Posterior cingulate gyrus (tissue), 11 donors: ENCODE results near the gene USP44.

ENCODE experiments used
- DNase-seq, 10 donors: peaks; one replicate each; pipeline versions ENCODE4 v3.0.0 to v3.0.0-alpha.2; 2020 to 2021; ENCODE audit warnings: mixed read lengths in 3 of 10
- intact Hi-C: fragments of 100-400 bp; cut with DNase I; formaldehyde crosslinking; loops from one replicate; pipeline ENCODE4 v1.15.1; 2023

Gene USP44

DNA sequence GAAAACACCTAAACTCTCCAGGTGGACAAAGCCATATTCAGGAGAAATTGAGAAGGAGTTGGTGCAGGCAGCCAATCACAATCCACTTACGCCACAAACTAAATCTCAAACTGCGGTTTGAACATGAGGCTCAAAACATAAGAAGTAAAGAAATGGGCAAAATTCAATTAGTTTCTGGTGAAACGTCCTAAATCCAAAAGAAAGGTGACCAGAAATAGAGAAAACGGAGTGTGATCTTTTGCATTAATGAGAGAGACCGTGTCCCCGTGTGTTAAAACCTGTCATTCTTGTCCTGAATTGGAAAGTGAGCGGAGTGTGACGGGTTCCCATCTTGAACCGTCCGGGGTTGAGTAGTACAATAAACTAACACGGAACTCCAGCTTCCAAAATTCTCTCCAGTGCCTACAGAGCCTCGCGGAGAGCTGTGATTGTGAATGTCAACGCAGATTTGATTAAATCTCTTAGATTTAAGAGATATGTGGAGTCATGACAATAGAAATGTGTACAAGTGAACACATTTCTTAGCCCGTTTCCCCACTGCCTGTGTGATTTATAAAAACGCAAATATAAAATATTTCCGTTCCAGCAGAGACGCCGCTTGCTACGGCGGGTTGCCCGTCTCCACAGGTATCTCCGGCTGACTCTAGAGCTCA, 77.9 kb downstream of the USP44 start:
- peak in 5 of 10 donors; percentile 10 to 18 (median 14) for DNase-seq
- intact Hi-C loops = loop anchor here (1.0 kb wide), 1 partner anchor 400 kb away; the partner anchor contains the start of gene NR2C1

DNA sequence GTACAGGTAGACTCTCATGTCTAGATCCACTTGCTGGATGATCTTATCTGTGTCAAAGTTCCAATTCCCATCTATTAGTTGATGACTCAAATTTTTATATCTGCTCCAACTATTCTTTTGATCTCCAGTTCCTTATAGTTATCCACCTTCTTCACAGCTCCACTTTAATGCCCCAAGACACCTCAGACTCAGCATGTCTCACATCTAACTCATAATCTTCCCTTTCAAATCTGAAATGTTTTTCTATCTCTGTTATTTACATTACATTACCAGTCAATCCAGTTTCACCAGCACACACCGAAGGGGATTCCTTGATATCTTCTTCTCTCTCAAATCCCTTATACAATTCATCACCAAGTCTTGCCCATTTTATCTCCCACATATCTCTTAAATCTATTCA, 81.0 kb downstream of the USP44 start:
- DNase-seq = no peak
- intact Hi-C loops = no loop called here
